Measurements from ENCODE around the gene CDON.

CDON gene

DNA sequence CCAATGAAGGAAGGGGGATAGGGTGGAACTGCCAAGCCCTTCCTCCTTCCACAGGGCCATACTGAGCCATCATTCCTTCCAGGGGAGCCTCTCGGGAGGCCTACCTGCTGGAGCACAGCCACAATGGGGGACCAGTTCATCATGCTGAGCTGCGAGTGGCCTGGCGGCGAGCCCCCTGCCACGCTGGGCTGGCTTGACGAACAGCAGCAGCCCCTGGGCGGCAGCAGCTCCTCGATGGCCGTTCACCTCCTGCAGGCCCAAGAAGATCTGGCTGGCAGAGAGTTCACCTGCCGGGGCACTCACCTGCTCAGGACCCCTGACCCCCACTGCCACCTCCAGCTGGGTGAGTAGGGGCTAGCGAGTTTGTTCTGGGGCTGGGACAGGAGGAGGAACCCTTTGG, 110.9 kb downstream of the CDON start:
- no peaks in the 10 kb centered on the region for H3K36me3 ChIP-seq (ENCODE audit: control insufficient read depth, low read depth, low read length)
- H3K27ac ChIP-seq (ENCODE audit: low read length), result no peak overlapping the region
- no peaks in the 10 kb centered on the region for H3K4me1 ChIP-seq (ENCODE audit: control insufficient read depth, low read depth, low read length)
- H3K9ac ChIP-seq (ENCODE audit: low read length), result no peak overlapping the region
- no peaks in the 10 kb centered on the region for H3K27me3 ChIP-seq (ENCODE audit: control insufficient read depth, insufficient read depth, low read length)
- no peaks in the 10 kb centered on the region for H3K9me3 ChIP-seq (ENCODE audit: control insufficient read depth, low read depth, low read length)
- no peak overlapping the region for H3K4me3 ChIP-seq (ENCODE audit: low read length)

GRCh38 chr11:125950696-125951651, 111.7 kb downstream of the CDON start:
- H3K36me3 ChIP-seq (ENCODE audit: control insufficient read depth, low read depth, low read length), result no peaks in the 10 kb centered on the region
- H3K4me1 ChIP-seq (ENCODE audit: control insufficient read depth, low read depth, low read length), result no peaks in the 10 kb centered on the region
- no peak overlapping the region for H3K27ac ChIP-seq (ENCODE audit: low read length)
- H3K9me3 ChIP-seq (ENCODE audit: control insufficient read depth, low read depth, low read length), result no peaks in the 10 kb centered on the region
- H3K9ac ChIP-seq (ENCODE audit: low read length), result no peak overlapping the region
- H3K4me3 ChIP-seq (ENCODE audit: low read length), result no peak overlapping the region
- no peaks in the 10 kb centered on the region for H3K27me3 ChIP-seq (ENCODE audit: control insufficient read depth, insufficient read depth, low read length)

GRCh38 chr11:125950178-125950490, 112.5 kb downstream of the CDON start:
- Histone ChIP-seq H3K27me3 (ENCODE audit: control insufficient read depth, insufficient read depth, low read length) (no peaks in the 10 kb centered on the region), H3K27ac (ENCODE audit: low read length) (no peak overlapping the region), H3K4me3 (ENCODE audit: low read length) (no peak overlapping the region), H3K4me1 (ENCODE audit: control insufficient read depth, low read depth, low read length) (no peaks in the 10 kb centered on the region), H3K9me3 (ENCODE audit: control insufficient read depth, low read depth, low read length) (no peaks in the 10 kb centered on the region), H3K36me3 (ENCODE audit: control insufficient read depth, low read depth, low read length) (no peaks in the 10 kb centered on the region), H3K9ac (ENCODE audit: low read length) (no peak overlapping the region)

GRCh38 chr11:125949271-125950177, 113.1 kb downstream of the CDON start:
- Histone ChIP-seq H3K4me3 (ENCODE audit: low read length) (no peak overlapping the region), H3K36me3 (ENCODE audit: control insufficient read depth, low read depth, low read length) (no peaks in the 10 kb centered on the region), H3K9me3 (ENCODE audit: control insufficient read depth, low read depth, low read length) (no peaks in the 10 kb centered on the region), H3K27ac (ENCODE audit: low read length) (no peak overlapping the region), H3K4me1 (ENCODE audit: control insufficient read depth, low read depth, low read length) (no peaks in the 10 kb centered on the region), H3K9ac (ENCODE audit: low read length) (no peak overlapping the region), H3K27me3 (ENCODE audit: control insufficient read depth, insufficient read depth, low read length) (no peaks in the 10 kb centered on the region)

DNA sequence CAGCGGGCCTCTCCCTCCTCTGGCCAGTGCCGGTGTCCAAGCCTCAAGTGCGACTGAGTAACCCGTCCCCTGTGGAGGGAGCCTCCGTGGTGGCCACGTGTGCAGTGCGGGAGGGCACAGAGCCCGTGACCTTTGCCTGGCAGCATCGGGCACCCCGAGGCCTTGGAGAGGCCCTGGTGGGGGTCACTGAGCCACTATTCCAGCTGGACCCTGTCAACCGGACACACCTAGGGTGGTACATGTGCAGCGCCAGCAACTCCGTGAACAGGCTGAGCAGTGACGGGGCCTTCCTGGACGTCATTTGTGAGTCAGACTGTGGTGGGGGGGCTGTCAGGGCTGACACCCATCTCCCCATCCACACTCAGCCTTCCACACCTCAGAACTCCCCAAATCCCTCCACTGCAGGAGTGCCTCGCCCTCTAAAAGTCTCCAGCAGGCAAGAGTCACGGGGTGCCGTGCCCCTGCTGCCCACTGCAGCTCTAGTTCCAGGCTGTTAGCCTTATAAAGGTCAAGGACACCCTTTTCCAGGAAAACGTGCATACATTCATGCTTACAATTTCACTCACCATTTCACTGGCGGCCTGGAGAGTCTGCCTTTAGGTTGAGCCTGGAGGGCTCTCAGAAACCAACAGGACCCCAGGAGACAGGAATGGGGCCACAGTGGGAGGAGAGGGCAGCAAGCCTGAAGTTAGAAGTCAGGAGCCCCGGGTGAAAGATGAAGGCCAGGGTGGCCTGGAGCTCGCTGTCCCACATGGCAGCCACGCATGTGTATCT, 114.2 kb downstream of the CDON start:
- Histone ChIP-seq H3K4me1 (ENCODE audit: control insufficient read depth, low read depth, low read length) (no peaks in the 10 kb centered on the region), H3K36me3 (ENCODE audit: control insufficient read depth, low read depth, low read length) (no peaks in the 10 kb centered on the region), H3K27me3 (ENCODE audit: control insufficient read depth, insufficient read depth, low read length) (no peaks in the 10 kb centered on the region), H3K9ac (ENCODE audit: low read length) (no peak overlapping the region), H3K9me3 (ENCODE audit: control insufficient read depth, low read depth, low read length) (no peaks in the 10 kb centered on the region), H3K4me3 (ENCODE audit: low read length) (no peak overlapping the region), H3K27ac (ENCODE audit: low read length) (no peak overlapping the region)

GRCh38 chr11:125947419-125948277, 115.0 kb downstream of the CDON start:
- H3K36me3 ChIP-seq (ENCODE audit: control insufficient read depth, low read depth, low read length), result no peaks in the 10 kb centered on the region
- H3K4me3 ChIP-seq (ENCODE audit: low read length), result no peak overlapping the region
- no peak overlapping the region for H3K27ac ChIP-seq (ENCODE audit: low read length)
- H3K27me3 ChIP-seq (ENCODE audit: control insufficient read depth, insufficient read depth, low read length), result no peaks in the 10 kb centered on the region
- no peaks in the 10 kb centered on the region for H3K9me3 ChIP-seq (ENCODE audit: control insufficient read depth, low read depth, low read length)
- no peak overlapping the region for H3K9ac ChIP-seq (ENCODE audit: low read length)
- H3K4me1 ChIP-seq (ENCODE audit: control insufficient read depth, low read depth, low read length), result no peaks in the 10 kb centered on the region

GRCh38 chr11:125946712-125947418, 115.8 kb downstream of the CDON start:
- Histone ChIP-seq H3K9ac (ENCODE audit: low read length) (no peak overlapping the region), H3K36me3 (ENCODE audit: control insufficient read depth, low read depth, low read length) (no peaks in the 10 kb centered on the region), H3K9me3 (ENCODE audit: control insufficient read depth, low read depth, low read length) (no peaks in the 10 kb centered on the region), H3K27me3 (ENCODE audit: control insufficient read depth, insufficient read depth, low read length) (no peaks in the 10 kb centered on the region), H3K4me3 (ENCODE audit: low read length) (no peak overlapping the region), H3K27ac (ENCODE audit: low read length) (no peak overlapping the region), H3K4me1 (ENCODE audit: control insufficient read depth, low read depth, low read length) (peaks cover 4% of the 10 kb centered on the region)

GRCh38 chr11:125945797-125946520, 116.7 kb downstream of the CDON start, which contains the start of gene VSIG10L2:
TSS of gene VSIG10L2 (plus strand) at chr11:125946044. CDS start at chr11:125946056, 12 bp downstream.
- no peak within 1 kb of the TSS for H3K4me3 ChIP-seq (ENCODE audit: low read length)

GRCh38 chr11:125945011-125945796, 117.5 kb downstream of the CDON start:
- peaks cover 12% of the 10 kb centered on the region for H3K4me1 ChIP-seq (ENCODE audit: control insufficient read depth, low read depth, low read length)
- no peak overlapping the region for H3K4me3 ChIP-seq (ENCODE audit: low read length)
- no peak overlapping the region for H3K9ac ChIP-seq (ENCODE audit: low read length)
- H3K27me3 ChIP-seq (ENCODE audit: control insufficient read depth, insufficient read depth, low read length), result no peaks in the 10 kb centered on the region
- H3K36me3 ChIP-seq (ENCODE audit: control insufficient read depth, low read depth, low read length), result no peaks in the 10 kb centered on the region
- H3K9me3 ChIP-seq (ENCODE audit: control insufficient read depth, low read depth, low read length), result no peaks in the 10 kb centered on the region
- H3K27ac ChIP-seq (ENCODE audit: low read length), result no peak overlapping the region

More at GRCh38 chr11:125945797-125946520, 116.7 kb downstream of the CDON start, which contains the start of gene VSIG10L2:
- H3K9me3 ChIP-seq (ENCODE audit: control insufficient read depth, low read depth, low read length), result no peaks in the 10 kb centered on the region
- H3K27me3 ChIP-seq (ENCODE audit: control insufficient read depth, insufficient read depth, low read length), result no peaks in the 10 kb centered on the region
- peaks cover 12% of the 10 kb centered on the region for H3K4me1 ChIP-seq (ENCODE audit: control insufficient read depth, low read depth, low read length)
- H3K9ac ChIP-seq (ENCODE audit: low read length), result no peak within 1 kb of the TSS
- no peaks in the 10 kb centered on the region for H3K36me3 ChIP-seq (ENCODE audit: control insufficient read depth, low read depth, low read length)
- no peak within 1 kb of the TSS for H3K27ac ChIP-seq (ENCODE audit: low read length)
